Measurements from ENCODE around the gene TOR2A. TPM values are rescaled to one million over a fixed set of nuclear protein-coding genes. Genes with fewer than 3 reads are reported as not detected.

TOR2A gene
- total and polyA plus RNA-seq, 2 of the 8 experiments (the other 6 are each of a cell fraction or from before 2014, with no cell fraction given) = 18.7 to 24.9 TPM

GRCh38 chr9:127783111-127784008, 48.3 kb upstream of the TOR2A start:
- H3K79me1 ChIP-seq (ENCODE audit: low read depth, low read length) = peaks cover 4% of the 10 kb centered on the region
- H3K27ac ChIP-seq (ENCODE audit: low read depth, low read length) = no peak overlapping the region
- no peak overlapping the region for H3K23ac ChIP-seq (ENCODE audit: insufficient read length)
- peaks cover 3 to 15% of the 10 kb centered on the region in 2 experiments; a peak in 2 of 4 replicates for H3K79me2 ChIP-seq (ENCODE audit: control insufficient read depth in 1 of 2, insufficient read depth in 2 of 2, low read length in 2 of 2)
- WGBS, 2 experiments (ENCODE audit: extremely low coverage in 1 of 2, insufficient coverage in 1 of 2, insufficient read length in 1 of 2, insufficient replicate concordance in 2 of 2, low coverage in 1 of 2, low lambda C conversion rate in 2 of 2, missing lambda C conversion rate in 1 of 2) = 90% methylated on average over 20 of the region's 20 CpGs; no CpG with 5 or more reads in 1 of the 2 experiments
- DNase-seq (ENCODE audit: low read depth in 1 of 2, low spot score in 2 of 2) = no peak
- no peak for FAIRE-seq
- no peaks in the 10 kb centered on the region for H3K9me3 ChIP-seq (ENCODE audit: insufficient read depth in 2 of 2, low read depth in 1 of 2, low read length in 1 of 2)
- no peak overlapping the region for H3K9ac ChIP-seq (replicated peaks in 1 of 4; ENCODE audit: extremely low read depth in 1 of 4, low read depth in 3 of 4, low read length in 3 of 4)
- H2BK20ac ChIP-seq (ENCODE audit: low read length) = no peak overlapping the region
- peak overlapping the region; percentile 27 for H3K14ac ChIP-seq (ENCODE audit: insufficient read length)
- H3K4me2 ChIP-seq (ENCODE audit: insufficient read depth in 1 of 2, low read depth in 2 of 2, low read length in 2 of 2) = no peak overlapping the region
- CTCF ChIA-PET (ENCODE audit: partially characterized antibody) = interaction anchor here (0.8 to 16.2 kb wide), 12 partner anchors 16 to 279 kb away, joined by 3 to 227 read pairs (median 4); partner anchors contain the start of gene TOR2A
- no peaks in the 10 kb centered on the region for H3K27me3 ChIP-seq (replicated peaks in 1 of 4; ENCODE audit: control insufficient read depth in 3 of 4, extremely low read depth in 1 of 4, insufficient read depth in 3 of 4, low read length in 3 of 4)
- no peak overlapping the region for H4K91ac ChIP-seq (replicated peaks; ENCODE audit: insufficient read length, low read length)
- H2BK12ac ChIP-seq (ENCODE audit: low read depth, low read length) = peak overlapping the region; percentile 71; the same call in 1 of the 2 replicates
- no peaks in the 10 kb centered on the region for H3K23me2 ChIP-seq (ENCODE audit: low read depth, low read length)
- H3K36me3 ChIP-seq (ENCODE audit: control insufficient read depth in 2 of 4, insufficient read depth in 4 of 4, low read length in 3 of 4) = peaks cover 12 to 13% (median 12%) of the 10 kb centered on the region in 4 experiments
- H2BK120ac ChIP-seq (replicated peaks; ENCODE audit: low read depth, low read length) = no peak overlapping the region
- POLR2A ChIA-PET (ENCODE audit: partially characterized antibody) = interaction anchor here (0.6 to 10.2 kb wide), 8 partner anchors 9 to 337 kb away, joined by 3 to 140 read pairs (median 4); partner anchors contain the start of gene FPGS
- H3K4ac ChIP-seq (replicated peaks; ENCODE audit: insufficient read length, low read depth, low read length) = peak overlapping the region; percentile 41
- H3K56ac ChIP-seq (replicated peaks; ENCODE audit: insufficient read length, low read depth, low read length) = no peak overlapping the region
- H2BK15ac ChIP-seq (ENCODE audit: low read length) = peak overlapping the region; percentile 88
- no peak overlapping the region for H4K8ac ChIP-seq (ENCODE audit: extremely low read depth, insufficient read depth, low read length)
- H3K4me3 ChIP-seq (ENCODE audit: extremely low read depth in 1 of 4, insufficient read depth in 2 of 4, low read depth in 3 of 4, low read length in 4 of 4) = no peak overlapping the region
- no peak overlapping the region for H2AK5ac ChIP-seq (ENCODE audit: low read depth, low read length)
- H3K18ac ChIP-seq (ENCODE audit: extremely low read depth, low read length) = no peak overlapping the region
- H2AFZ ChIP-seq (ENCODE audit: low read length) = no peak overlapping the region
- H2BK5ac ChIP-seq (ENCODE audit: low read depth, low read length) = no peak overlapping the region
- H4K5ac ChIP-seq (ENCODE audit: insufficient read length, low read depth, low read length) = no peak overlapping the region
- H4K20me1 ChIP-seq (replicated peaks in 1 of 2; ENCODE audit: control insufficient read depth in 1 of 2, insufficient read depth in 2 of 2, low read length in 2 of 2) = peaks cover 7 to 12% of the 10 kb centered on the region in 2 experiments
- H3K4me1 ChIP-seq (replicated peaks in 1 of 4; ENCODE audit: control insufficient read depth in 3 of 4, insufficient read depth in 4 of 4, low read length in 3 of 4) = peaks cover 0 to 17% (median 10%) of the 10 kb centered on the region in 4 experiments; a peak in 5 of 7 replicates
- no peak for TF ChIP-seq NANOG (IDR thresholded peaks at IDR 0.05; ENCODE audit: insufficient read depth, low read depth, low read length, poor library complexity, severe bottlenecking)
